ENCODE data around the gene ZNF430.
"Not testable (repeated sequence)": the region's sequence is repeated elsewhere in the genome, so short reads cannot be mapped to it uniquely, and the experiment has no call there.

The ZNF430 gene

GRCh38 chr19:21020298-21021227, at the start of gene ZNF430:
Gene ZNF430, plus strand, starts transcription at chr19:21020657. Its CDS starts 144 bp downstream, at chr19:21020801.
- TF ChIP-seq CTCF (IDR thresholded peaks at IDR 0.05; ENCODE audit: extremely low read depth, missing control alignments), result no peak
- DNase-seq (ENCODE audit: low spot score), result peak; percentile 84

- not testable (repeated sequence) for DNase-seq (ENCODE audit: low spot score)
Observed at GRCh38 chr19:20992788-20993187, 27.7 kb upstream of the ZNF430 start.

- DNase-seq (ENCODE audit: low spot score), result peak; percentile 85
- TF ChIP-seq CTCF (IDR thresholded peaks at IDR 0.05; ENCODE audit: extremely low read depth, missing control alignments), result no peak
Observed at GRCh38 chr19:20999731-21000352, 20.6 kb upstream of the ZNF430 start.

DNA sequence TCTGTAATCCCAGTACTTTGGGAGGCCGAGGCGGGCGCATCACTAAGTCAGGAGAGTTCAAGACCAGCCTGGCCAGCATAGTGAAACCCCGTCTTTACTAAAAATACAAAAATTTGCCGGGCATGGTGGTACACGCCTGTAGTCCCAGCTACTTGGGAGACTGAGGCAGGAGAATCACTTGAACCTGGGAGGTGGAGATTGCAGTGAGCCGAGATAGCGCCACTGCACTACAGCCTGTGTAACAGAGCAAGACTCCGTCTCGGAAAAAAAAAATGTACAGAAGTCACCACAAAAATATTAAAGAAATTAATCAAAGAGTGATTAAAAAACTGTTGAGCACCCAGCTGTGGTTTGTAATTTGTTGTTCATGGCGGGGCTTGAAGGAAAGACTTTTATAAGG, 781 bp downstream of the ZNF430 start:
- not testable (repeated sequence) for DNase-seq (ENCODE audit: low spot score)

DNA sequence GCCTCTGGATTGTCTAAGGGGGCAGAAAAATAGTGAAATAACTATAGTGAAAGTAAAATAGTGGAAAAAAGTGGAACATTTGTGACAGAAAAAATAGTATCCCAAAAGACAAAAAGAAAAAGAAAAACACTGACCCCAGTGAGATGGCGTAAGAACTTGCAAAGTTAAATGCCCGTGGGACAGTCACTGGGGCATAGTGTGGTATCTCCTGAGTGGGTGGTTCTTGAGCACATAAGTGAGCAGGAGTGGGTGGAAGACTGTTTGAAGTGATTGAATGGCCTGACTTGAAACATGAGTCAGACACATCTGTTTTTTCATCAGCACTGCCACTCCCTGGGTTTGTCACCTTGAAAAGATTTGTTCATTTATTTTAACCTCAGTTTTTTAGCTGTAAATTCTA, 2.5 kb downstream of the ZNF430 start:
- TF ChIP-seq CTCF (IDR thresholded peaks at IDR 0.05; ENCODE audit: extremely low read depth, missing control alignments), result no peak
- DNase-seq (ENCODE audit: low spot score), result no peak

DNA sequence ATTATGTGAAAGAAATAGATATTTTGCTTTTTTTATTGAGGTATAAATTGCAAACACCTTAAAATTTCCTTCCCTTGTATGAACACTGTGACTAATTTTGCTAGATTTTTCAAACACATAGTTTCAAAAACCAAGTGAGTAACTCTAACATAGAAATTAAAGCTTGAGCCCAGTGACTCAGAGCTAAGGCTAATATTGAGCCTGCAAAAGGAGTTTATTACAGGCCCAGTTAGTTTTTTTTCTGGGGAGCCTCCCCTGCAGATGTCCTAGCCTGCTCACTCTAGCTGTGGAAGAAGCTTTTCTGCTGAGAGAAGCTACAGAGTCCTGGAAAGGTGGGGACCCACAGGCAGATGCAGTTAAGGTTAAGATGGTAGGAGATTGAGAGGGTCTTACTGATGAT, 3.4 kb downstream of the ZNF430 start:
- no peak for DNase-seq (ENCODE audit: low spot score)
- TF ChIP-seq CTCF (IDR thresholded peaks at IDR 0.05; ENCODE audit: extremely low read depth, missing control alignments), result no peak

GRCh38 chr19:21028969-21029268, 8.5 kb downstream of the ZNF430 start:
- no peak for DNase-seq (ENCODE audit: low spot score)
- TF ChIP-seq CTCF (IDR thresholded peaks at IDR 0.05; ENCODE audit: extremely low read depth, missing control alignments), result no peak

- DNase-seq (ENCODE audit: low spot score), result no peak
- TF ChIP-seq CTCF (IDR thresholded peaks at IDR 0.05; ENCODE audit: extremely low read depth, missing control alignments), result no peak
Observed at GRCh38 chr19:21045028-21045427, 24.6 kb downstream of the ZNF430 start.

Data from GM20000 (cell line).